GM03348 (cell line): ENCODE measurements around the gene NADK2.
"Not testable (repeated sequence)": the region's sequence is repeated elsewhere in the genome, so short reads cannot be mapped to it uniquely, and the experiment has no call there.

Source experiments
- DNase-seq: peaks from one replicate; pipeline ENCODE4 v3.0.0; 2012; ENCODE audit warnings: low spot score

Gene NADK2, protein sequence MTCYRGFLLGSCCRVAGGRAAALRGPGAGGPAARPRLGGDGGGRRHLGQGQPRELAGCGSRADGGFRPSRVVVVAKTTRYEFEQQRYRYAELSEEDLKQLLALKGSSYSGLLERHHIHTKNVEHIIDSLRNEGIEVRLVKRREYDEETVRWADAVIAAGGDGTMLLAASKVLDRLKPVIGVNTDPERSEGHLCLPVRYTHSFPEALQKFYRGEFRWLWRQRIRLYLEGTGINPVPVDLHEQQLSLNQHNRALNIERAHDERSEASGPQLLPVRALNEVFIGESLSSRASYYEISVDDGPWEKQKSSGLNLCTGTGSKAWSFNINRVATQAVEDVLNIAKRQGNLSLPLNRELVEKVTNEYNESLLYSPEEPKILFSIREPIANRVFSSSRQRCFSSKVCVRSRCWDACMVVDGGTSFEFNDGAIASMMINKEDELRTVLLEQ

GRCh38 chr5:36241631-36242533, at the start of gene NADK2:
NADK2 (minus strand) TSS chr5:36241925; CDS start chr5:36241798, 127 bp downstream.
- peak; percentile 98 for DNase-seq

DNA sequence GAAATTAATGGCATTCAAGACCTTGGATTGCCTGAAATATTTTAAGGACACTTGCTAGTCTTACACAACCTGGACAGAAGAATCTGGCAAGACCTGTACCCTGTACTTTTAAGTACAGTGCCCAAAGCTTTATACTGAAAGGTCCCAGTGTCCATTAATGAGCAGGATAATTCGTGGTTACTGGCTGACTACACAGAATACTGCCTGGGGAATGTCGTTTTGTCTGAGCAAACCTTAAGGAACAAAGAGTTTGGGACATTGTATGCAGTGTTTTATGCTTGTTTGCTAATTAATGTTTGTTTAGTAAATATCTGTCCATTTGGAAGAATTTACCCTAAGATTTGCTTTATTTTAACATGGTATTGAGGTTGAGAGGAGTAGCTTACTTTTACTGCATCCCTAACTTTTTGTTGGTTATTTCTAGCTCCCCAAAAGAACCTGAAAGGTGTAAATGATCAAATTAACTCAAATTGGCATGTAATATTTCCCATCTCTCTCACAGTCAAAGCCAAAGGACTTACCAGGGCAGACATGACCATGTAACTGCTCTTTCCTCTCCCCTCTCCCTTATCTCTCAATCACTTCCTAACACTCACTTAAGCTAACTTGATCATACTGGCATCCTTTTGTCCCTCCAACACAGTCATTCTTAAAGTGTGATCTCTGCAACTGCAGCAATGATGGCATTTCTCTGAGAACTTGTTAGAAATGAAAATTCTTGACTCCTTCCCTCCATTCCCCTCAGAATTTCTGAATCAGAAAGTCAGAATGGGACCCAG, 44.3 kb upstream of the NADK2 start:
- DNase-seq = no peak

DNA sequence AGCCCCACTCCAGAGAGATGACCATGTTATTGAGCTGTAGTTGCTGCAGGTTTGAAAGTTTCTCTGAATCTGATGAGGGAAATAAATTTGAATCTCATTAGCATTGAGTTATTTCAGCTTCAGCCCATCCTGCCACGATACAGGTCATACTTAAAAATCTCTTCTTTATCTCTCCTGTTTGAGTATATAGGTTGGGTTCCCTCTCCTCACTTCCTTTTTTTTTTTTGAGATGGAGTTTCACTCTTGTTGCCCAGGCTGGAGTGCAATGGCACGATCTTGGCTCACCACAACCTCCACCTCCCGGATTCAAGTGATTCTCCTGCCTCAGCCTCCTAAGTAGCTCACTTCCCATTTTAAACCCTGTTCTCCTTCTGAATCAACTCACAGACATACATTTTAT, 42.0 kb upstream of the NADK2 start:
- not testable (repeated sequence) for DNase-seq

- no peak for DNase-seq
These were observed 39.9 kb upstream of the NADK2 start for GRCh38 chr5:36281626-36282025.

DNA sequence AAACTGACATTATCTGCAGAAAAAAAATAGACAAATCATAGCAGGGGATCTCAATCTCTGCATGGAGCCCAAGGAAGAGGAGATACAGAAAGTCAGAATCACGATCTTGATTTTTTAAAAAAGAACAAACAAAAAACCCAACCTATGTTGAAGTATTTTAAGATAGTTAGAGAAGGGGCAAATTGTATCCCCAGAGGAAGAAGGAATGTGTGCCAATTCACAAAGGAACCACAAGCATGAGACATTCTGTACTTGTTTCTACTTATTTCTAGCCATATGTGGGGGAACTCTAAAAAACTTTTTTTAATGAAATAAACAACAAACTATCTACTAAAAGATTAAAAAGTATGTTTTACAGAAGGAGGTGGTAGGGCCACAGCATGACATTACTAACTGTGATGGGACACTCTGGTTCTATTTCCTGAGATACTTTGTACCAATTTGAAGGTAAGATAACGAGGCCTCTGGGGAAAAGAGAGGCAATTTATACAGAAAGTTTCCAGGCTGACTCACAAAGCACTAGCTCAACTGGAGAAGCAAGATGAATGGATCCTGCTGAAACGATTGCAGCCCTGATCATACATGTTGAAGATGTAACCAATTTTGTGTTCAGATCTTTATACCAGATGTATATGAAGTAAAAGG, 37.5 kb upstream of the NADK2 start:
- peak; percentile 31 for DNase-seq

DNA sequence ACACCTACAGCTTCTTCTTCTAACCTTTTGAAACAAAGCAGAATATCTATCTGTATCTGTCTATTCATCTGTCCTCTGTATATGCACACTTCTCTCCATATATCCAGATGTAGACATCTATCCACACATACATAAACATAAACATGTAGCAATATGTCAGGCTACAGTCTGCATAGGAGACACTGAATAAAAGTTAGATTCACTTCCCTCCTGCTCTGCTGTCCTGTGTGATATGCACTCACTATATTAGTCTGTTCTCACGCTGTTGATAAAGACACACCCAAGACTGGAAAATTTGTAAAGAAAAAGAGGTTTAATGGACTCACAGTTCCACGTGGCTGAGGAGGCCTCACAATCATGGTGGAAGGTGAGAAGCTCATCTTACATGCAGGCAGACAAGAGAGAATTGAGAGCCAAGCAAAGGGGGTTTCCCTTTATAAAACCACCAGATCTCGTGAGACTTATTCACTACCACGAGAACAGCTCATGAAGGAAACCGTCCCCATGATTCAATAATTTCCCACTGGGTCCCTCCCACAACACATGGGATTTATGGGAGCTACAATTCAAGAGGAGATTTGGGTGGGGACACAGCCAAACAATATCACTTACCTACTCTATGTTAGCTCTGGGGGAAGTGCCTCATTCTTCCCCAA, 35.9 kb upstream of the NADK2 start:
- no peak for DNase-seq

GRCh38 chr5:36276864-36277263, 35.1 kb upstream of the NADK2 start:
- no peak for DNase-seq

GRCh38 chr5:36273809-36274526, 32.2 kb upstream of the NADK2 start:
- no peak for DNase-seq

DNA sequence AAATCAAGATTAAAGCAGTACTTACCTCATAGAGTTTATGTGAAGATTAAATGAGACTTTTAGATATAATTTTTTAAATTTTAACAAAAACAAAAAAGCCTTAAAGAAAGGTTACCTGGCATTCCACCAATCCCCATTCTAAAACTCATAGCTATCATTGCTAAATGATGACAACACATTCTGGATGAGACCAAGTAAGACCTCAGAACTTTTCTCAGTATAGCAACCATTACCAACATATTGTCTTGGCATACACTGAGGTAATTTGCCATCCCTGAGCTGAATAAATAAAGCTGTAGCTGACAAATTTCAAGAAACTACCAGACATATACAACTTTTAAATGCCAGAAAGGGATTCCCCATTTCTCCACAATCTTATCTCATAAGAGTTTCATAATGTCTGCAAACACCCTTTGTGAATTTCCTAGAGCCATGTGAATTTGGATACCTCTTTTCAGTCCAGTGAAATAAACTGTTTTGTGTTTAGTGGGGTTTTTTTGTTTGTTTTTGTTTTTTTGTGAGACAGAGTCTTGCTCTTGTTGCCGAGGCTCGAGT, 30.5 kb upstream of the NADK2 start:
- DNase-seq = peak; percentile 20

DNA sequence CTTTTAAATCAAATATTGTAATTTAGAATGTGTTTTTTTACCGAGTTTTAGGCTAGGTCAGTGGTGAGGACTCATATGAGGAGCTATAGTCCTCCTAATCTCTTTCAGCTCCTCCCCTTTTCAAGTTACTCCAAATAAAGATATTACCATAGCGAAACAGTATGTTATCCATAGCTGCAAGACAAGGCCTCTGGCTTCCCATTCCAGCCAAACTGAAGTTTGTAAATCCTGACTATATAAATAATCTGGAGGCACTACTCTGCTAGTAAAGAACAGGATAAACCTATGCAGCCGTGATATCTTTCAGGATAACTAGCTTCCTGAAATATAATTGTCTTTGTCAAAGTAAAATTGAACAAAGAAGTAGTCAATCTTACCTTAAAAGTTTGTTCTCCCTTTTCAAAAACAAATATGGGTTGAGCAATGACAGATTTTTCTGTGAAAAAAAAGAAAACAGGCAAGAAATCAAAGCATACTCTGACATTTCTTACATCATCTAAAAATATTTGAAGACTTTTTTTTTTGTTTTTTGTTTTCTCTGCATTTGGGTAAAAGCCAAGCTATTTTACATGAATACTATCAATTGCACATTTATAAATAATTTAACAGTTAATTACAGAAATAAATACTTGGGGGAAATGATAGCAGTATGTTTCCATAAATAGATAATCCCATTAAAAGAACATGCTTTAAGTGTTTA, 29.3 kb upstream of the NADK2 start:
- no peak for DNase-seq

DNA sequence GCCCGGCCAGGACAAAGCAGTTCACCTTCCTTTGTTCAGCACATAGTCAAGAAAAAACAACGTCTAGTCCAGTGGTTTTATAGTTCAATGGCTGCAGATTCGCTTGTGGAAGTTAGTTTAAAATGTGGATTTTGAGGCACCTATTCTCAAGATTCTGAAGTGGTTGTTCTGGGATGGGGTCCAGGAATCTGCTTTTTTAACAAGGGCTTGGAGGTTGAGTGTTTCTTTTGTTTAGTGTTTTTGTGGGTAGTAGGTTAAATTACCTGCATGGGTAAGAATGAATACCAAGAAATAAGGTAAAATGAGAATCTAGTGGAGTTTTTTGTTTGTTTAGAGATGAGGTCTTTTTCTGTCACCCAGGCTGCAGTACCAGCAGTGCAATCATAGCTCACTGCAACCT, 28.4 kb upstream of the NADK2 start:
- no peak for DNase-seq

GRCh38 chr5:36269478-36269877, 27.8 kb upstream of the NADK2 start:
- DNase-seq = no peak

- DNase-seq = no peak
These were observed 26.2 kb upstream of the NADK2 start for GRCh38 chr5:36267905-36268304.

- no peak for DNase-seq
These were observed 22.6 kb upstream of the NADK2 start for GRCh38 chr5:36264202-36264760.

GRCh38 chr5:36261186-36261585, 19.5 kb upstream of the NADK2 start:
- no peak for DNase-seq

DNA sequence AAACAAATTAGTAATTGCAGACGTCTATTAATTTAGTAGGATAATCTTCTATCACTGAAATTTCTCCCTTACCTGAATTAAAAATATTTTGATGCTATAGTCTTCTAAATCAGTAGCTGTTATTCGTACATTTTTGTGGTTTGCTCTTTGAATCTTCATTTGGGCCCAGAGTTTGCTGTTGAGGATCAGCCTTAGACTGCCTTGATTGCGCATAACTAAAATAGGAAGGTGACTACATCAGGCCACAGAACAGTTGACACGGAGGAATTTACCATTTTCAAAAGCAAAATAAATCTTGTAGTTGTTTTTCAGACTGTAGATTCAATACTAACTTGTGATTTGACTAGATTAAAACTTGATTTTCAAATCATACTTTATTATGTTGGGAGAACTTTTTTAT, 11.8 kb upstream of the NADK2 start:
- DNase-seq = no peak

DNA sequence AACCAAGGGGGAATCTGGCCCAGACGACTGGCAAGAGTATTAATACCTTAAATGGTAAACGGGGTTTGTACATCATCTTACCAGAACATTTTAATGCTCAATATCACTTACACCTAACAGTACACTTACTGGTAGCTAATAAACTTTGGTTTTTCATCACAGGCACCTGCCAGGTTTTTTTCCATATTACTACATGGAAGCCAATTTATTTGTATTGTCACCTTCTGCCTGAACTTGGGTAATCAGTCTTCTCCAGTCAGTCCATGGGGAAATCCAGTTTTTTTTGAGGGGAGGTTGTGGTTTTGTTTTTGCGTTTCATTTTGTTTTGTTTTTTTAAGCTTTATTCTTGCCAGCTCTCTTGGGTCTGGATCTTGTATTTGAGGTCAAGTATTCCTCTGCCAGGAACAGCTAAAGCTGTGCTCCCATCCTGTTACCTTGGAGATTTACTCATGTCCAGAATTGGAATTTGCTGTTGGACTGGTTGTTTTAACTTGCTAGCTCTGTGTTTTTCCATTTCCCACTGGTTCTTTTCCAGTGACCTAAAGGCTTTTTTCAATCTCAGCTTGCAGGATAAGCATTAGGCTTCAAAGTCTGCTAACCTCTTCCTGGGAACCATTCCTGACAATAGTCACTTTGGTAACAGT, 11.1 kb upstream of the NADK2 start:
- peak; percentile 8 for DNase-seq

GRCh38 chr5:36251218-36251617, 9.5 kb upstream of the NADK2 start:
- no peak for DNase-seq

- DNase-seq = no peak
These were observed 8.7 kb upstream of the NADK2 start for GRCh38 chr5:36250427-36250826.
